NB4 (cell line): ENCODE data around the gene GNB2.
A peak's percentile ranks its signal among the peaks of the same experiment; 100 is the strongest.

ENCODE experiments used
- DNase-seq: peaks from one replicate; pipeline ENCODE4 v3.0.0; 2010; ENCODE audit warnings: low read depth
- H3K4me3 ChIP-seq: one replicate; pipeline ENCODE4 v1.5.1; 2011; ENCODE audit warnings: mild to moderate bottlenecking, low read depth, low read length, moderate library complexity
- MYC ChIP-seq: IDR thresholded peaks from 2 replicates; pipeline ENCODE4 v1.6.1; 2011; ENCODE audit warnings: low read depth, low read length
- POLR2A ChIP-seq: IDR thresholded peaks from 2 replicates; pipeline ENCODE4 v1.6.1; 2011; ENCODE audit warnings: mild to moderate bottlenecking; ENCODE audit not compliant: insufficient read length; ENCODE audit errors: extremely low read depth
- TF ChIP-seq, protein P1 (sequence below): IDR thresholded peaks from 2 replicates; pipeline ENCODE4 v1.6.1; 2011; ENCODE audit warnings: low read depth, low read length
- TF ChIP-seq, protein P2 (sequence below): IDR thresholded peaks from one replicate; pipeline ENCODE4 v1.5.1; 2012; ENCODE audit warnings: low read depth, low read length

GNB2 gene

DNA sequence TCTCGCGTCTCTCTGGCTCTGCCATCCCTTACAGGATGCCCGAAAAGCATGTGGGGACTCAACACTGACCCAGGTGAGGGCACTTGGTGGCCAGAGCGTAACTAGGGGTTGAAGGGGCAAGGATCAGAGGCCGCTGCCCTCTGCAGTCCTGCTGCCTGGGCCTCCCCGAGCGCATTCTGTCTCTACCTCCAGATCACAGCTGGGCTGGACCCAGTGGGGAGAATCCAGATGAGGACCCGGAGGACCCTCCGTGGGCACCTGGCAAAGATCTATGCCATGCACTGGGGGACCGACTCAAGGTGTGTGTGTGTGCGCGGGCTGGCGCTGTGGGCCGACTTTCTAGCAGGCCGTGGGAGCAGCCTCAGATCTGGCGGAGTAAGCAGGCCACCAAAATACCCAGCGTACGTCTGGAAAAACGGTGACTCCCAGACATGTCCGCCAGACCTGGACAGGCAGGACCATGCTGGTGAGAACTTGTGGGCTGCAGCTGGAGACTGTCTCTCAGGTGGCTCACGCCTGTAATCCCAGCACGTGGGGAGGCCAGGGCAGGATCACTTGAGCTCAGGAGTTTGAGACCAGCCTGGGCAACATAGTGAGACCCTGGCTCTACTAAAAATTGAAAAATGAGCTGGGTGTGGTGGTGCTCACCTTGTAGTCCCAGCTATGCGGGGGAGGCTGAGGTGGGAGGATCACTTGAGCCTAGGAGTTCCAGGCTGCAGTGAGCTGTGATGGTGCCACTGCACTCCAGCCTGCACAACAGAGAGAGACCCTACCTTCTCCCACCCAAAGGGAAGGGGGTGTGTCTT is 3.2 kb downstream of the GNB2 start:
- DNase-seq: peak; percentile 19
- H3K4me3 ChIP-seq: no peak overlapping the region
- TF ChIP-seq POLR2A: no peak

DNA sequence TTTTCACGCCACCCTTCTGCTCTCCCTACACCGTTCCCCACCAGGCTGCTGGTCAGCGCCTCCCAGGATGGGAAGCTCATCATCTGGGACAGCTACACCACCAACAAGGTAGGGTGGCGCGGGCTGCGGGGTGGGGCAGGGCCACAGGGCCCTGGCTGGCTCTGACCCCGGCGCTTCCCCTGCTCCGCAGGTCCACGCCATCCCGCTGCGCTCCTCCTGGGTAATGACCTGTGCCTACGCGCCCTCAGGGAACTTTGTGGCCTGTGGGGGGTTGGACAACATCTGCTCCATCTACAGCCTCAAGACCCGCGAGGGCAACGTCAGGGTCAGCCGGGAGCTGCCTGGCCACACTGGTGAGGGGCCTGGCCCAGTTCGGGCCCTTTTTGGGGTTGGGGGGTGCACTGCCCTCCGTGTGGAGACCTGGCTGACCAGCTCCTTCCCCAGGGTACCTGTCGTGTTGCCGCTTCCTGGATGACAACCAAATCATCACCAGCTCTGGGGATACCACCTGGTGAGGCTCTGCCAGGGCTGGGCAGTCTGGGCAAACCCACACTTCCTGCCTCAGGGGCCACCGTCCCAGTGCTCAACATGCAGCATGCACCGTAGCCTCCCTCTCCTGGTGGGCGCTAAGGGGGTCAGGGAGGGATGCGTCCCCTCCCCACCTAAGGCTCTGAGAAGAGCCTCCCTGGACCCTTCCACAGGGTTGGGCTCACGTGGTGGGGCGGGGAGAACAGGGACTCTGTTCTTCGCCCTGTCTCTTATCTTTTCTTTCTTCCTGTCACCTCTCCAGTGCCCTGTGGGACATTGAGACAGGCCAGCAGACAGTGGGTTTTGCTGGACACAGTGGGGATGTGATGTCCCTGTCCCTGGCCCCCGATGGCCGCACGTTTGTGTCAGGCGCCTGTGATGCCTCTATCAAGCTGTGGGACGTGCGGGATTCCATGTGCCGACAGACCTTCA is 4.0 kb downstream of the GNB2 start:
- DNase-seq: no peak
- peak; percentile 3 for TF ChIP-seq POLR2A
- TF ChIP-seq, protein P1, sequence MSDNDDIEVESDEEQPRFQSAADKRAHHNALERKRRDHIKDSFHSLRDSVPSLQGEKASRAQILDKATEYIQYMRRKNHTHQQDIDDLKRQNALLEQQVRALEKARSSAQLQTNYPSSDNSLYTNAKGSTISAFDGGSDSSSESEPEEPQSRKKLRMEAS: no peak
- no peak overlapping the region for H3K4me3 ChIP-seq

DNA sequence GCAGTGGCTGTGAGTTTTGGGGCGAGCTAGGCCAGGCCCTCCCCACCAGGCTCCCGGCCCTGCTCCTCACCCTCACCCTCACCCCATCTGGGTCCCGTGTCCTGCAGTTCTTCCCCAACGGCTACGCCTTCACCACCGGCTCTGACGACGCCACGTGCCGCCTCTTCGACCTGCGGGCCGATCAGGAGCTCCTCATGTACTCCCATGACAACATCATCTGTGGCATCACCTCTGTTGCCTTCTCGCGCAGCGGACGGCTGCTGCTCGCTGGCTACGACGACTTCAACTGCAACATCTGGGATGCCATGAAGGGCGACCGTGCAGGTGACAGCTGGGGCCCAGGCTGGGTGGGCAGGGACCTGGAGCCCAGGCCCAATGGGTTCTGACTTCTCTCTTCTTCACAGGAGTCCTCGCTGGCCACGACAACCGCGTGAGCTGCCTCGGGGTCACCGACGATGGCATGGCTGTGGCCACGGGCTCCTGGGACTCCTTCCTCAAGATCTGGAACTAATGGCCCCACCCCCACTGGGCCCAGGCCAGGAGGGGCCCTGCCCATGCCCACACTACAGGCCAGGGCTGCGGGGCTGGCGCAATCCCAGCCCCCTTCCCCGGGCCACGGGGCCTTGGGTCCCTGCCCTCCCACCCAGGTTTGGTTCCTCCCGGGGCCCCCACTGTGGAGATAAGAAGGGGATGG is 4.9 kb downstream of the GNB2 start:
- no peak overlapping the region for H3K4me3 ChIP-seq
- peak; percentile 42 for DNase-seq
- TF ChIP-seq, protein P2, sequence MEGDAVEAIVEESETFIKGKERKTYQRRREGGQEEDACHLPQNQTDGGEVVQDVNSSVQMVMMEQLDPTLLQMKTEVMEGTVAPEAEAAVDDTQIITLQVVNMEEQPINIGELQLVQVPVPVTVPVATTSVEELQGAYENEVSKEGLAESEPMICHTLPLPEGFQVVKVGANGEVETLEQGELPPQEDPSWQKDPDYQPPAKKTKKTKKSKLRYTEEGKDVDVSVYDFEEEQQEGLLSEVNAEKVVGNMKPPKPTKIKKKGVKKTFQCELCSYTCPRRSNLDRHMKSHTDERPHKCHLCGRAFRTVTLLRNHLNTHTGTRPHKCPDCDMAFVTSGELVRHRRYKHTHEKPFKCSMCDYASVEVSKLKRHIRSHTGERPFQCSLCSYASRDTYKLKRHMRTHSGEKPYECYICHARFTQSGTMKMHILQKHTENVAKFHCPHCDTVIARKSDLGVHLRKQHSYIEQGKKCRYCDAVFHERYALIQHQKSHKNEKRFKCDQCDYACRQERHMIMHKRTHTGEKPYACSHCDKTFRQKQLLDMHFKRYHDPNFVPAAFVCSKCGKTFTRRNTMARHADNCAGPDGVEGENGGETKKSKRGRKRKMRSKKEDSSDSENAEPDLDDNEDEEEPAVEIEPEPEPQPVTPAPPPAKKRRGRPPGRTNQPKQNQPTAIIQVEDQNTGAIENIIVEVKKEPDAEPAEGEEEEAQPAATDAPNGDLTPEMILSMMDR: no peak
- TF ChIP-seq POLR2A: peak; percentile 5
- no peak for TF ChIP-seq MYC

DNA sequence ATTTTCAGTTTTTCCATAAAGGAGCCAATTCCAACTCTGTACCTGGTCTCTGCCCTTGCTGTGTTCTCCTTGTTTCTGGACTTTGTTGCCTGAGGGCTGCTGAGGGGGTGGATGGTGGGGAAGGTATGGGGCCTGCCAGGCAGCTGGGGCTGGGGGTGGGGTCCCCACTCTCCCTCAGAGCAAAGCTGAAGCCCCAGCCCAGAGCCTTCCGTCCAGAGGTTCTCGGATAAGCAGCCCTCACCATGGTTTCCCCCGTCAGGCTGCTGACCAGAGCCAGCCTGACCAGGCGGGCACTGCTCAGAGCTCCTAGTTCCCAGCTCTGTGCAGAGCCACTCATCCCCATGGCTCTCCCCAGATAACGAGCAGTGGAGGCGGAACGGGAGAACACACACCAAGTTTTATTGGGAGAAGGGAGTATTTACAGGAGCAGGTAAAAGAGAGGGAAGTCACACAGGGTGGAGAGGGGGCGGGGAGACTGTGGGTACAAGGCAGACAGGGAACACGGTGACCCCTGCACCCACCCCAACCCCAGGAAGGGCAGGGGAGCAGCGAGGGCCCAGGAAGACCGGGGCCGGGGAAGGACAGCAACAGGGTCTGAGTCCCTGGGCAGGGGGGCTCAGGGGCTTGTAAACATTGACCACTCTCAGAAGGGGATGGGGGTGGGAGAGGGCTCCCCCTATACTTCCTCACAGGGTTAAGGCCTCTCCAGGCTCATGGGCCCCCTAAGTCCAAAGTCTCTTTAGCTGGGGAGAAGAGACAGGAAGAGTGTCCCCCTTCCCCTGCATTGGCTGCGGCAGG is 5.8 kb downstream of the GNB2 start:
- no peak overlapping the region for H3K4me3 ChIP-seq
- no peak for DNase-seq
- TF ChIP-seq MYC: no peak
- TF ChIP-seq POLR2A: no peak
- TF ChIP-seq, protein P2: no peak
- TF ChIP-seq, protein P1: no peak

DNA sequence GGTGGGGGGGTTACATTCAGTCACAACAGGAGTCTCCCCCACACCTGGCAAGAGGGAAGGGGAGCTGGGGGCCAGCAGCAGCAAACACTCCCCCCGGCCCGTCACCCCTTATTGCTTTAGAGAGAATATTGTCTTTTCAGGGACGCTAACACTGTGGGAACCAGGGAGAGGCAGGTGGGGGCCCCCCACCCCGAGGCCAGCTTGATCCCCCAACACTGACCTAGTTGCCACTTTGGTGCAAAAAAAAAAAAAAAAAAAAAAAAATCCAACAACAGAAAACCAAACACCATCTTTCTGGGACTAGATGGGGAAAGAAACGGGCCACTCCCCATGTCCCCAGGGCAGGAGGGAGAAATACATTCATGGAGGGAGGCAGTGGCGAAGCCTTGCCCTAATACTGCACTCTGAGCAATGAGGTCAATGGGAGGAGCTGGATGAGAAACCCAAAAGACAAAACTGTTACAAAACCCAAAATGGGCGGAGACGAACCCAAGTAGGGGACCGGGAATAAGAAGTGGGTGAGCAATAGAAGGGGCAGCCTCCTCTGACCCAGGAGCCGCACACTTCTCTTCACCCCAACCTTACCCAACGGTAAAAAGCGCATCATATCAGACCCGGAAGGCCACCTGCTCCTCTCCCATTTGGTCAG is 6.5 kb downstream of the GNB2 start:
- TF ChIP-seq MYC: no peak
- TF ChIP-seq POLR2A: peak; percentile 8
- peak; percentile 74 for DNase-seq
- H3K4me3 ChIP-seq: no peak overlapping the region

- TF ChIP-seq, protein P1: no peak
- TF ChIP-seq MYC (no peak), POLR2A (peak; percentile 6)
- TF ChIP-seq, protein P2: no peak
- peak; percentile 57 for DNase-seq
- no peak overlapping the region for H3K4me3 ChIP-seq
These were observed 7.2 kb downstream of the GNB2 start for GRCh38 chr7:100680576-100681271.
